ENCODE measurements around the gene DHRS1. TPM values are rescaled to one million over a fixed set of nuclear protein-coding genes. Genes with fewer than 3 reads are reported as not detected.

DHRS1 gene
- total RNA-seq, 1 donor from 2014 or later = 8.2 TPM

- DNase-seq (ENCODE audit: low spot score in 2 of 2) = no peak
- no peak for FAIRE-seq
Measured at GRCh38 chr14:24269368-24269767, 30.2 kb downstream of the DHRS1 start.

GRCh38 chr14:24268225-24268624 is 31.4 kb downstream of the DHRS1 start:
- DNase-seq (ENCODE audit: low spot score in 2 of 2) (no peak), FAIRE-seq (no peak)

- FAIRE-seq (no peak), DNase-seq (ENCODE audit: low spot score in 2 of 2) (no peak)
Measured at GRCh38 chr14:24267516-24267915, 32.1 kb downstream of the DHRS1 start.

GRCh38 chr14:24266344-24267244 is 33.0 kb downstream of the DHRS1 start:
- DNase-seq (ENCODE audit: low spot score in 2 of 2) (no peak), FAIRE-seq (no peak)

- no peak for DNase-seq (ENCODE audit: low spot score in 2 of 2)
- no peak for FAIRE-seq
Measured at GRCh38 chr14:24264298-24264697, 35.3 kb downstream of the DHRS1 start.

GRCh38 chr14:24263848-24264247 is 35.7 kb downstream of the DHRS1 start:
- no peak for FAIRE-seq
- DNase-seq (ENCODE audit: low spot score in 2 of 2) = no peak

- FAIRE-seq = no peak
Measured at GRCh38 chr14:24262821-24263733, 36.5 kb downstream of the DHRS1 start, which contains the start of gene TGM1. Gene TGM1 (minus strand): TSS chr14:24263177. CDS start chr14:24262352, 825 bp downstream.

GRCh38 chr14:24261969-24262327 is 37.6 kb downstream of the DHRS1 start:
- DNase-seq (ENCODE audit: low spot score in 2 of 2) = no peak
- no peak for FAIRE-seq

More at GRCh38 chr14:24262821-24263733, 36.5 kb downstream of the DHRS1 start, which contains the start of gene TGM1:
- DNase-seq (ENCODE audit: low spot score in 2 of 2) = no peak

- DNase-seq (ENCODE audit: low spot score in 2 of 2) (no peak), FAIRE-seq (no peak)
Measured at GRCh38 chr14:24261256-24261968, 38.2 kb downstream of the DHRS1 start.

GRCh38 chr14:24260780-24261157 is 38.8 kb downstream of the DHRS1 start:
- no peak for FAIRE-seq

GRCh38 chr14:24260026-24260779 is 39.4 kb downstream of the DHRS1 start:
- FAIRE-seq = no peak

More at GRCh38 chr14:24260780-24261157, 38.8 kb downstream of the DHRS1 start:
- no peak for DNase-seq (ENCODE audit: low spot score in 2 of 2)

GRCh38 chr14:24259282-24260025 is 40.1 kb downstream of the DHRS1 start:
- FAIRE-seq = no peak
- no peak for DNase-seq (ENCODE audit: low spot score in 2 of 2)

More at GRCh38 chr14:24260026-24260779, 39.4 kb downstream of the DHRS1 start:
- no peak for DNase-seq (ENCODE audit: low spot score in 2 of 2)

GRCh38 chr14:24258548-24259265 is 40.9 kb downstream of the DHRS1 start:
- FAIRE-seq (no peak), DNase-seq (ENCODE audit: low spot score in 2 of 2) (no peak)

- FAIRE-seq = no peak
- DNase-seq (ENCODE audit: low spot score in 2 of 2) = no peak
Measured at GRCh38 chr14:24258119-24258518, 41.5 kb downstream of the DHRS1 start.

- DNase-seq (ENCODE audit: low spot score in 2 of 2) (no peak), FAIRE-seq (no peak)
Measured at GRCh38 chr14:24256960-24257359, 42.6 kb downstream of the DHRS1 start.

GRCh38 chr14:24255931-24256711 is 43.5 kb downstream of the DHRS1 start:
- DNase-seq (ENCODE audit: low spot score in 2 of 2) (no peak), FAIRE-seq (no peak)

- FAIRE-seq (no peak), DNase-seq (ENCODE audit: low spot score in 2 of 2) (no peak)
Measured at GRCh38 chr14:24255438-24255837, 44.1 kb downstream of the DHRS1 start.
